MM.1S (cell line): ENCODE data around the gene TMEM198.

Experiments used
- CTCF ChIP-seq: fragments of 300-600 bp; sonication (generic); IDR thresholded peaks from 2 replicates; pipeline ENCODE4 v1.5.1; 2016; ENCODE audit warnings: antibody characterized with exemption, low read length, mixed read lengths
- EZH2 ChIP-seq: fragments of 300-600 bp; sonication (generic); optimal IDR thresholded peaks from 2 replicates; pipeline ENCODE3; 2017; ENCODE audit warnings: low read depth, mild to moderate bottlenecking, antibody characterized with exemption, low read length, mixed read lengths
- EZH2phosphoT487 ChIP-seq: fragments of 300-600 bp; sonication (generic); IDR thresholded peaks from 2 replicates; pipeline ENCODE4 v1.6.1; 2018; ENCODE audit warnings: antibody characterized with exemption, low read length

GRCh38 chr2:219506153-219506801 lies 37.6 kb upstream of the TMEM198 start:
- TF ChIP-seq CTCF (no peak), EZH2 (no peak), EZH2phosphoT487 (no peak)
